ENCODE measurements around the gene QSER1.
A peak's percentile ranks its signal among the peaks of the same experiment; 100 is the strongest.

QSER1 gene

DNA sequence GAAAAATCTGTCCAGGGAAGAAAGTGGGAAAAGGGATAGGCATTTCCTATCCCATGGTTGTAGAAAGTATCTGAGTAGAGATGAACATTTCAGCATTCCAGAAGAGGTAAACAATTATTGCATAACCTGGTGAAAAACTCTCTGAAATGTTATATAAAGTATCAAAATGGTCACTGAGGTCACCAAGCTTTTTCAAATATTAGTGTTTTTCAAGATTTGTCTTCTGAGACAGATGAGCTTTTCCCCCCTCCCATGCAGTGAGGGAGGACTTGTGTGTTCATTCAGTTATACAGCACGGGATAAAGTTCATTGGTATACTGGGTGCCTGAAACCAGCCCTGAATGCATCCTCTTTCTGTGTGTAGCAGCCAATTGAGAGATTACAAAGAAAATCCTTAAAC is 121.1 kb downstream of the QSER1 start:
- no peak overlapping the region for H3K4me3 ChIP-seq (ENCODE audit: low read depth, low read length)
- TF ChIP-seq CTCF (conservative IDR thresholded peaks at IDR 0.05; ENCODE audit: low read depth, low read length) = no peak
- no peak for DNase-seq (ENCODE audit: low read depth)

GRCh38 chr11:33015621-33016551 is 123.3 kb downstream of the QSER1 start, which contains the start of gene DEPDC7:
Gene DEPDC7, plus strand, starts transcription at chr11:33015878. Its CDS starts 78 bp downstream, at chr11:33015956.
- peak; percentile 90 for DNase-seq (ENCODE audit: low read depth)
- no peak for TF ChIP-seq CTCF (conservative IDR thresholded peaks at IDR 0.05; ENCODE audit: low read depth, low read length)
- peak within 1 kb of the TSS; percentile 75 for H3K4me3 ChIP-seq (ENCODE audit: low read depth, low read length)

DNA sequence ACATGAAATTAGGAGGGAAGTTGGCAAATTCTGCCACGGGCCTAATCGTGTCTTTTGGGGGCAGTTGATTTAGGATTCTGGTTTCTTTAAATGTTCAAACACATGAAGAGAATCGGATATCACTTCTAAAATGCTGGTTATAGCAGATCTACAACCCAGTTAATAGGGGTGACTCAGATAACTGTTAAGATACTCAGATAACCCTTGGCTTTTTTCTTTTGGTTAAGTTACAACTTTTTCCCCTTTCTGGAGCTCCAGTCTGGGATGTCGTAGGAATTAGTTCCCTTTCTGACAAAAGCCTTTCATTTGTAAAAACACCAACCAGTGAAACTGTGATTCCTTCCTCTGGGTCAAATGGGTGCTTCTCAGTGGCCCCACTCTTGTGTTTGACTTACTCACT is 124.0 kb downstream of the QSER1 start:
- no peak for TF ChIP-seq CTCF (conservative IDR thresholded peaks at IDR 0.05; ENCODE audit: low read depth, low read length)
- DNase-seq (ENCODE audit: low read depth) = no peak
- H3K4me3 ChIP-seq (ENCODE audit: low read depth, low read length) = peak overlapping the region; percentile 75

DNA sequence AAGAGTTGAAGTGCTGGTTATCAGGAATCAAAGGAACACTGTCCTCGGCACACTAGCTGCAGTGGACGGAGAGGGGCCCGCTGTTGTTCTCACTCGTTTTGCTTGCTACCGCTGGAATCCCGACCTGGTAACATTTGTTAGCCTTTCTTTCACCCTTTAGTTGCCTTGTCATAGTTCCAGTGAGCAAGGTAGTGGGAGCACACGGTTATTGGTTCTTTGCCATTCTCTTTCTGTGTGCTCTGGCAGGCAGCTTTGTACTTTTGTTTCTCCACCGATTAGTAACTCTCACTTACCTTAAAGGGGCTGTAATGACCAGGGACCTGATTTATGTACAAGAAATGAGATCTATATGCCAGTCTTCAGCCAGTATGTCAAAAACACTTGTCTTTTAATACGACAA is 124.9 kb downstream of the QSER1 start:
- no peak overlapping the region for H3K4me3 ChIP-seq (ENCODE audit: low read depth, low read length)
- TF ChIP-seq CTCF (conservative IDR thresholded peaks at IDR 0.05; ENCODE audit: low read depth, low read length) = no peak
- no peak for DNase-seq (ENCODE audit: low read depth)

- H3K4me3 ChIP-seq (ENCODE audit: low read depth, low read length) = no peak overlapping the region
- TF ChIP-seq CTCF (conservative IDR thresholded peaks at IDR 0.05; ENCODE audit: low read depth, low read length) = no peak
- no peak for DNase-seq (ENCODE audit: low read depth)
These were observed 125.4 kb downstream of the QSER1 start for GRCh38 chr11:33017965-33018364.

DNA sequence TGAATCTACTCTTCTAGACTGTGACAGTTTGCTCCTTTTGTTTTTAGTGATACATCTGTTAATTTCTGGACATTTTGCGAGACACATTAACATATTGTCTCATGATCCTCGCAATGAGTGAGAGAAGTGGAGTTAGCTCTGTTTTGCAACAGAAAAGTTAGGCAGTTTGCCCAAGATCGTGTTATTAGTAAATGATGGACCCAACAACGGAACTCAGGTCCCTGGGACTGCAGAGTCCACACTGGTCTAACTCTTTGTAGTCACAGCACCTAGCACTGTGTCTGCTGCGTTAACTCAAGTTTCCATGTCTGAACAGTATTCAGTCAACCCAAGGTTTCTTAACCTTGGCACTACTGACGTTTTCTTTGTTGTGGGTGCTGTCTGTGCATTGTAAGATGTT is 126.2 kb downstream of the QSER1 start:
- H3K4me3 ChIP-seq (ENCODE audit: low read depth, low read length) = no peak overlapping the region
- no peak for TF ChIP-seq CTCF (conservative IDR thresholded peaks at IDR 0.05; ENCODE audit: low read depth, low read length)
- no peak for DNase-seq (ENCODE audit: low read depth)

DNA sequence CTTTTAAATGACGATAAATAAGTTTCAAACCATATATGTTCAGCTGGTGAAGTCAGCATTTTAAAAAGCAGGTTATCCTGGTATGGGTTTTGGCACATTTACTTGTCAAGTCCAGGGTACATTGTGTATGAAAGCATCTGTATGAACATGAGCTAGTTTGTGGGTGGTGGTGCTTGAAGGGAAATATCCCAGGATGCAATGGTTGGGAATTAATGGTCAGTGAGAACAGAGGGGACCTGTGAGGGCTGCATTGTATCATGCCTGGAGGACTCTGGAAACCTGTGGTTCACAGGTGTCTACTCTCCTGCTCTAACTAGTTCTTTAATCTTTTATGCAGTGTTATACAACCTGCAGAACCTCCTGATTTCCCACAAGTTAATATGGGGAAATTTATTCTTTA is 128.9 kb downstream of the QSER1 start:
- H3K4me3 ChIP-seq (ENCODE audit: low read depth, low read length) = no peak overlapping the region
- no peak for DNase-seq (ENCODE audit: low read depth)
- TF ChIP-seq CTCF (conservative IDR thresholded peaks at IDR 0.05; ENCODE audit: low read depth, low read length) = no peak

All from choroid plexus epithelial cell (primary cell).